Colonic mucosa (tissue), 4 donors: ENCODE data around the gene STK33. TPM values are rescaled to one million over a fixed set of nuclear protein-coding genes. Genes with fewer than 3 reads are reported as not detected.

ENCODE experiments used
- DNase-seq: peaks from one replicate; pipeline ENCODE4 v3.0.0-alpha.2; 2020
- H3K27ac ChIP-seq: fragments of 200-600 bp; one replicate; pipeline ENCODE4 v1.8.0; 2021
- H3K27me3 ChIP-seq: fragments of 200-600 bp; one replicate; pipeline ENCODE4 v1.8.0; 2021
- H3K36me3 ChIP-seq: fragments of 200-600 bp; one replicate; pipeline ENCODE4 v1.8.0; 2021
- H3K4me1 ChIP-seq: fragments of 200-600 bp; one replicate; pipeline ENCODE4 v1.8.0; 2021; ENCODE audit warnings: mild to moderate bottlenecking
- H3K4me3 ChIP-seq: fragments of 200-600 bp; one replicate; pipeline ENCODE4 v1.8.0; 2021
- H3K9ac ChIP-seq, 2 donors: one replicate each; pipeline ENCODE4 v1.7.0; 2013; ENCODE audit warnings: control low read depth in 2 of 2, low read depth in 2 of 2, low read length in 2 of 2
- H3K9me3 ChIP-seq: fragments of 200-600 bp; one replicate; pipeline ENCODE4 v1.8.0; 2021
- CTCF ChIP-seq: fragments of 200-600 bp; IDR thresholded peaks from one replicate; pipeline ENCODE4 v1.8.0; 2022; ENCODE audit warnings: antibody characterized with exemption, mild to moderate bottlenecking
- intact Hi-C: fragments of 100-400 bp; cut with DNase I; formaldehyde crosslinking; loops from one replicate; pipeline ENCODE4 v1.14.1; 2022
- total RNA-seq, 2 donors: library from RNA; stranded (reverse); fragmentation: NEBNext Ultra II Directional in 1 of 2; extraction: Animal tissue kit (Norgen Biotek cat#: 25700) in 1 of 2; gene quantifications; one replicate each; pipeline ENCODE4 v1.2.1, GENCODE V29; 2021
- donor health status: healthy.
- donor health status: DM: no; HTN: no; CAD: no.
- donor health status: DM: no; HTN: no; CAD: no.

The STK33 gene
- total RNA-seq, 2 donors from 2014 or later: 3.7 to 4.1 TPM

- no peaks in the 10 kb centered on the region for H3K9me3 ChIP-seq
- DNase-seq: no peak
- intact Hi-C loops: no loop called here
- no peak overlapping the region for H3K27ac ChIP-seq
- no peaks in the 10 kb centered on the region for H3K36me3 ChIP-seq
- no peaks in the 10 kb centered on the region for H3K27me3 ChIP-seq
- no peak overlapping the region for H3K4me3 ChIP-seq
- no peak overlapping the region for H3K9ac ChIP-seq
- TF ChIP-seq CTCF: peak; percentile 73
- H3K4me1 ChIP-seq: no peaks in the 10 kb centered on the region
Measured at GRCh38 chr11:8566613-8567210, 27.3 kb downstream of the STK33 start.

- Histone ChIP-seq H3K9me3 (no peaks in the 10 kb centered on the region), H3K27ac (no peak overlapping the region), H3K36me3 (no peaks in the 10 kb centered on the region), H3K4me3 (no peak overlapping the region), H3K4me1 (no peaks in the 10 kb centered on the region), H3K9ac (no peak overlapping the region), H3K27me3 (no peaks in the 10 kb centered on the region)
- no peak for TF ChIP-seq CTCF
- intact Hi-C loops: loop anchor here (5.0 kb wide), 2 partner anchors 227 to 337 kb away; no protein-coding TSS in a partner anchor
- no peak for DNase-seq
Measured at GRCh38 chr11:8564526-8564925, 29.5 kb downstream of the STK33 start.

GRCh38 chr11:8561461-8561860 lies 32.6 kb downstream of the STK33 start:
- intact Hi-C loops: loop anchor here (5.0 kb wide), 2 partner anchors 224 to 334 kb away; no protein-coding TSS in a partner anchor
- no peak for TF ChIP-seq CTCF
- Histone ChIP-seq H3K9ac (no peak overlapping the region), H3K9me3 (no peaks in the 10 kb centered on the region), H3K4me1 (no peaks in the 10 kb centered on the region), H3K27ac (no peak overlapping the region), H3K4me3 (no peak overlapping the region), H3K36me3 (no peaks in the 10 kb centered on the region), H3K27me3 (no peaks in the 10 kb centered on the region)
- no peak for DNase-seq

- Histone ChIP-seq H3K4me3 (no peak overlapping the region), H3K27ac (no peak overlapping the region), H3K4me1 (no peaks in the 10 kb centered on the region), H3K27me3 (no peaks in the 10 kb centered on the region), H3K9ac (no peak overlapping the region), H3K36me3 (no peaks in the 10 kb centered on the region), H3K9me3 (no peaks in the 10 kb centered on the region)
- TF ChIP-seq CTCF: no peak
- no peak for DNase-seq
- intact Hi-C loops: no loop called here
Measured at GRCh38 chr11:8558436-8558835, 35.6 kb downstream of the STK33 start.

GRCh38 chr11:8545698-8546366 lies 48.2 kb downstream of the STK33 start:
- Histone ChIP-seq H3K27me3 (no peaks in the 10 kb centered on the region), H3K27ac (no peak overlapping the region), H3K9ac (no peak overlapping the region), H3K36me3 (no peaks in the 10 kb centered on the region), H3K4me1 (no peaks in the 10 kb centered on the region), H3K9me3 (no peaks in the 10 kb centered on the region), H3K4me3 (no peak overlapping the region)
- no peak for TF ChIP-seq CTCF
- intact Hi-C loops: no loop called here
- no peak for DNase-seq
